SK-N-SH (cell line): ENCODE results near the gene SLC7A6OS. TPM values are rescaled to one million over a fixed set of nuclear protein-coding genes. Genes with fewer than 3 reads are reported as not detected.

Experiments
- CTCF ChIA-PET: fragments of 300-600, 350-600 bp; formaldehyde crosslinking; extraction: SDS; loops from one replicate; lab custom pipeline; 2021; lab: Yijun Ruan, JAX
- POLR2A ChIA-PET: fragments of 350-600 bp; sonication (Branson Sonifier 250); formaldehyde crosslinking; extraction: SDS; loops from one replicate; lab custom pipeline; 2020; ENCODE audit warnings: antibody characterized with exemption, inconsistent platforms; lab: Yijun Ruan, JAX
- DNase-seq: peaks from one replicate; pipeline ENCODE4 v3.0.0; 2012
- H2AFZ ChIP-seq: fragments of 200-600 bp; sonication (generic); 2 replicates; pipeline ENCODE4 v1.8.1; 2016; ENCODE audit warnings: antibody characterized with exemption, mild to moderate bottlenecking, low read depth
- H3F3A ChIP-seq: fragments of 200-600 bp; sonication (generic); replicated peaks from 2 replicates; pipeline ENCODE3; 2016; ENCODE audit warnings: antibody characterized with exemption, mild to moderate bottlenecking; ENCODE audit not compliant: insufficient read depth
- H3K27ac ChIP-seq, 2 experiments: fragments of 200-500 bp in 1 of 2; fragments of 200-600 bp in 1 of 2; sonication (Bioruptor generic) in 1 of 2; sonication (generic), shearing (Covaris generic) in 1 of 2; 2 replicates each; pipeline versions ENCODE4 v1.5.1 to v1.6.1; 2014 to 2016; ENCODE audit warnings: low read depth in 2 of 2, inconsistent platforms in 1 of 2, low read length in 1 of 2, mild to moderate bottlenecking in 1 of 2, mixed read lengths in 1 of 2
- H3K27me3 ChIP-seq: fragments of 200-600 bp; sonication (generic), shearing (Covaris generic); 2 replicates; pipeline ENCODE4 v1.6.1; 2016; ENCODE audit warnings: mixed run types; ENCODE audit not compliant: insufficient read depth
- H3K36me3 ChIP-seq, 2 experiments: fragments of 200-500 bp in 1 of 2; fragments of 200-600 bp in 1 of 2; sonication (Bioruptor generic) in 1 of 2; sonication (generic) in 1 of 2; replicated peaks in 1 of 2; 2 replicates each; pipeline versions ENCODE3 to v1.5.1; 2014 to 2016; ENCODE audit warnings: low read length in 1 of 2, mild to moderate bottlenecking in 1 of 2; ENCODE audit not compliant: insufficient read depth in 2 of 2, control insufficient read depth in 1 of 2
- H3K4me1 ChIP-seq, 2 experiments: fragments of 200-500 bp in 1 of 2; fragments of 200-600 bp in 1 of 2; sonication (Bioruptor generic) in 1 of 2; sonication (generic), shearing (Covaris generic) in 1 of 2; 2 replicates each; pipeline versions ENCODE4 v1.5.1 to v1.6.1; 2014 to 2016; ENCODE audit warnings: low read depth in 1 of 2, low read length in 1 of 2, mixed run types in 1 of 2; ENCODE audit not compliant: insufficient read depth in 2 of 2, control insufficient read depth in 1 of 2
- H3K4me2 ChIP-seq: fragments of 200-600 bp; sonication (generic), shearing (Covaris generic); 2 replicates; pipeline ENCODE4 v1.6.1; 2017; ENCODE audit warnings: mixed run types
- H3K4me3 ChIP-seq, 2 experiments: fragments of 200-500 bp in 1 of 2; fragments of 200-600 bp in 1 of 2; sonication (Bioruptor generic) in 1 of 2; sonication (generic), shearing (Covaris generic) in 1 of 2; 2 replicates each; pipeline versions ENCODE4 v1.5.1 to v1.8.1; 2014 to 2016; ENCODE audit warnings: low read depth in 2 of 2, inconsistent platforms in 1 of 2, low read length in 1 of 2, mild to moderate bottlenecking in 1 of 2, mixed read lengths in 1 of 2, moderate library complexity in 1 of 2
- H3K79me2 ChIP-seq: fragments of 200-600 bp; sonication (generic); 2 replicates; pipeline ENCODE4 v1.8.1; 2017; ENCODE audit warnings: mild to moderate bottlenecking; ENCODE audit not compliant: insufficient read depth
- H3K9ac ChIP-seq: fragments of 200-600 bp; sonication (generic); 2 replicates; pipeline ENCODE4 v1.6.1; 2017; ENCODE audit warnings: mixed run types
- H3K9me2 ChIP-seq: fragments of 200-600 bp; sonication (generic); 2 replicates; pipeline ENCODE4 v1.6.1; 2017; ENCODE audit warnings: mixed run types
- H3K9me3 ChIP-seq: fragments of 200-600 bp; sonication (generic); 2 replicates; pipeline ENCODE4 v1.6.1; 2017; ENCODE audit warnings: mixed run types, mild to moderate bottlenecking, moderate library complexity
- H4K20me1 ChIP-seq: fragments of 200-600 bp; sonication (generic); 2 replicates; pipeline ENCODE4 v1.6.1; 2017; ENCODE audit warnings: mild to moderate bottlenecking, mixed run types; ENCODE audit not compliant: insufficient read depth
- CHD2 ChIP-seq: fragments of 150-350 bp; IDR thresholded peaks from 2 replicates; pipeline ENCODE4 v1.6.1; 2018; ENCODE audit warnings: low read length; ENCODE audit not compliant: partially characterized antibody
- ELF1 ChIP-seq: IDR thresholded peaks from 2 replicates; pipeline ENCODE4 v1.4.0; 2012
- FOXJ3 ChIP-seq: sonication (generic); formaldehyde crosslinking; IDR thresholded peaks from 2 replicates; pipeline ENCODE4 v1.5.1; 2020; ENCODE audit warnings: mild to moderate bottlenecking, missing genetic modification reagents
- MAX ChIP-seq: IDR thresholded peaks from 2 replicates; pipeline ENCODE4 v1.4.0; 2012; ENCODE audit warnings: low read depth
- MEF2A ChIP-seq: IDR thresholded peaks from 2 replicates; pipeline ENCODE4 v1.4.0; 2012; ENCODE audit warnings: low read depth, borderline replicate concordance
- NRF1 ChIP-seq: IDR thresholded peaks from 2 replicates; pipeline ENCODE4 v1.6.1; 2012; ENCODE audit warnings: low read depth, mild to moderate bottlenecking, low read length
- RFX5 ChIP-seq: IDR thresholded peaks from 2 replicates; pipeline ENCODE4 v1.6.1; 2012; ENCODE audit warnings: mild to moderate bottlenecking, improper control_type of control experiment, low read length
- SIN3A ChIP-seq: IDR thresholded peaks from 2 replicates; pipeline ENCODE4 v1.6.1; 2012; ENCODE audit warnings: low read depth, mild to moderate bottlenecking, low read length, moderate library complexity, borderline replicate concordance
- WGBS: methylation state at CpG from one replicate; pipeline ENCODE4 v1.1.6; 2017; ENCODE audit warnings: low lambda C conversion rate; 5-methylcytosine and 5-hydroxymethylcytosine counted together
- polyA plus RNA-seq, 3 experiments: library from polyadenylated mRNA; depleted of rRNA; stranded (reverse); fragments of >200 nt; gene quantifications; 2 replicates each; pipeline ENCODE4 v1.2.3, GENCODE V29; 2012
- TF ChIP-seq, protein P1 (sequence below): IDR thresholded peaks from 2 replicates; pipeline ENCODE4 v1.6.1; 2012; ENCODE audit warnings: mild to moderate bottlenecking, low read depth, low read length, moderate library complexity

The SLC7A6OS gene
- polyA plus RNA-seq, 1 of the 3 experiments (the other 2 are of a cell fraction): 6.6 TPM

- Histone ChIP-seq H3K4me3 (no peak overlapping the region), H3K27me3 (no peaks in the 10 kb centered on the region), H3K4me2 (no peak overlapping the region), H4K20me1 (no peaks in the 10 kb centered on the region), H3K27ac (no peak overlapping the region), H2AFZ (no peak overlapping the region), H3K4me1 (no peaks in the 10 kb centered on the region), H3K9me2 (no peaks in the 10 kb centered on the region), H3F3A (no peaks in the 10 kb centered on the region), H3K9ac (no peak overlapping the region), H3K9me3 (no peaks in the 10 kb centered on the region), H3K36me3 (peaks cover 22 to 29% of the 10 kb centered on the region in 2 experiments), H3K79me2 (peaks cover 2% of the 10 kb centered on the region)
- 96% methylated on average over 6 of the region's 6 CpGs for WGBS
- ChIA-PET CTCF (interaction anchor here (0.9 kb wide), 1 partner anchor 126 kb away, joined by 3 read pairs; no protein-coding TSS in a partner anchor), POLR2A (no interaction called here)
- DNase-seq: no peak
- TF ChIP-seq NRF1 (no peak), RFX5 (no peak), MAX (no peak), FOXJ3 (CRISPR knock-in tag) (no peak), ELF1 (no peak), CHD2 (no peak)
Measured at GRCh38 chr16:68319185-68319908, 8.6 kb upstream of the SLC7A6OS start.

DNA sequence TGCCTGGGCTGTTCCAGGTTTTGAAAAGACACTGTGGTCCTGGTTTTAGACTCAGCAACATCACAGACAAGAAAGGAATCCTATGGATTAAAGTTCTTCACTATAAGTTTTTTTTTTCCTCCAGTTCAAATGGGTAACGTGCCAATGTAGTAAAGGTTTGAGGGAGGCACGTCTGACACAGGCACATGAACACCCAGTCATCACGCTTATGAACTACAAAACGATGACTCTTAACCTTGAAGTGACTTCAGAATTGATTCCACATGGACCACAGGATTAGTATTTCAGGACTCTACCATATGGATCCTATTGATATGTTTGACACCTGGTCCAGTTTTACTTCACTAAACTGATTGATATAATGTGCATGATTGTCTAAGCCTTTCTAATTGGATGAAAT lies 2.4 kb upstream of the SLC7A6OS start:
- ChIA-PET POLR2A (no interaction called here), CTCF (interaction anchor here (1.3 to 2.4 kb wide), 2 partner anchors 16 to 51 kb away, joined by 5 to 6 read pairs; no protein-coding TSS in a partner anchor)
- H3K27me3 ChIP-seq: no peaks in the 10 kb centered on the region
- H3K9me3 ChIP-seq: no peaks in the 10 kb centered on the region
- 90% methylated on average over 4 of the region's 4 CpGs for WGBS
- peaks cover 62% of the 10 kb centered on the region for H3K79me2 ChIP-seq
- H3K9me2 ChIP-seq: no peaks in the 10 kb centered on the region
- no peaks in the 10 kb centered on the region for H4K20me1 ChIP-seq
- no peaks in the 10 kb centered on the region for H3F3A ChIP-seq
- no peak for DNase-seq
- no peak overlapping the region for H3K4me3 ChIP-seq
- no peak overlapping the region for H2AFZ ChIP-seq
- H3K9ac ChIP-seq: no peak overlapping the region
- peaks cover 10 to 14% of the 10 kb centered on the region in 2 experiments; a peak in 2 of 4 replicates for H3K4me1 ChIP-seq
- TF ChIP-seq, protein P1, sequence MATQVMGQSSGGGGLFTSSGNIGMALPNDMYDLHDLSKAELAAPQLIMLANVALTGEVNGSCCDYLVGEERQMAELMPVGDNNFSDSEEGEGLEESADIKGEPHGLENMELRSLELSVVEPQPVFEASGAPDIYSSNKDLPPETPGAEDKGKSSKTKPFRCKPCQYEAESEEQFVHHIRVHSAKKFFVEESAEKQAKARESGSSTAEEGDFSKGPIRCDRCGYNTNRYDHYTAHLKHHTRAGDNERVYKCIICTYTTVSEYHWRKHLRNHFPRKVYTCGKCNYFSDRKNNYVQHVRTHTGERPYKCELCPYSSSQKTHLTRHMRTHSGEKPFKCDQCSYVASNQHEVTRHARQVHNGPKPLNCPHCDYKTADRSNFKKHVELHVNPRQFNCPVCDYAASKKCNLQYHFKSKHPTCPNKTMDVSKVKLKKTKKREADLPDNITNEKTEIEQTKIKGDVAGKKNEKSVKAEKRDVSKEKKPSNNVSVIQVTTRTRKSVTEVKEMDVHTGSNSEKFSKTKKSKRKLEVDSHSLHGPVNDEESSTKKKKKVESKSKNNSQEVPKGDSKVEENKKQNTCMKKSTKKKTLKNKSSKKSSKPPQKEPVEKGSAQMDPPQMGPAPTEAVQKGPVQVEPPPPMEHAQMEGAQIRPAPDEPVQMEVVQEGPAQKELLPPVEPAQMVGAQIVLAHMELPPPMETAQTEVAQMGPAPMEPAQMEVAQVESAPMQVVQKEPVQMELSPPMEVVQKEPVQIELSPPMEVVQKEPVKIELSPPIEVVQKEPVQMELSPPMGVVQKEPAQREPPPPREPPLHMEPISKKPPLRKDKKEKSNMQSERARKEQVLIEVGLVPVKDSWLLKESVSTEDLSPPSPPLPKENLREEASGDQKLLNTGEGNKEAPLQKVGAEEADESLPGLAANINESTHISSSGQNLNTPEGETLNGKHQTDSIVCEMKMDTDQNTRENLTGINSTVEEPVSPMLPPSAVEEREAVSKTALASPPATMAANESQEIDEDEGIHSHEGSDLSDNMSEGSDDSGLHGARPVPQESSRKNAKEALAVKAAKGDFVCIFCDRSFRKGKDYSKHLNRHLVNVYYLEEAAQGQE: no peak
- TF ChIP-seq SIN3A: no peak
- no peak for TF ChIP-seq MEF2A
- no peak overlapping the region for H3K27ac ChIP-seq
- no peak overlapping the region for H3K4me2 ChIP-seq
- H3K36me3 ChIP-seq: peaks cover 9 to 20% of the 10 kb centered on the region in 2 experiments
